ENCODE data around the gene GINS3. TPM values are rescaled to one million over a fixed set of nuclear protein-coding genes. Genes with fewer than 3 reads are reported as not detected.

GINS3 gene
- polyA plus RNA-seq, 1 donor (not counting 4 experiments of a cell fraction or from before 2014, with no cell fraction given), result 10.1 TPM

DNA sequence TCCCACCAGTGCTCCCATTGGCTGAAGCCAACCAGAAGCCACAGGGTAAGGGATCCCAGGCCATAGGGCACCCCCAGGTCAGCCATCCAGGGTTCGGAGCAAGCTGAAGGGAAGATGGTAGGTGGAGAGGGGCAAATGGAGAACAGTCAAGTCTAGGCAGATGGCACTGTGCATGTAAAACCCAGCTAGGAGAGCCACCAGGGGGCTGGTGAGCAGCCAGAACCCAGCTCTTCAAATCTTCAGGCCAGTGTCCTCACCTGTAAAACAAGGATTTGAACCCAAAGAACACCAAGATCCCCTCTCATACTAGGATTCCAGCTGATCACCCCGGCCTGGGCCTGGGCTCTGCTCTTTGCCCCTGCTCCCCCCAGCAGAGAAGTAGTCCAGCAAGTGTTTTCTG lies 43.5 kb downstream of the GINS3 start:
- Histone ChIP-seq H3K9me1 (ENCODE audit: control insufficient read depth, extremely low read depth, insufficient read depth, low read length) (no peaks in the 10 kb centered on the region), H3K4me2 (ENCODE audit: control insufficient read depth, extremely low read depth, insufficient read depth, low read depth, low read length) (no peak overlapping the region), H3K27me3 (ENCODE audit: control insufficient read depth, extremely low read depth, insufficient read depth, low read length) (no peaks in the 10 kb centered on the region), H3K79me2 (ENCODE audit: control insufficient read depth, insufficient read depth, low read length) (no peaks in the 10 kb centered on the region), H3K27ac (ENCODE audit: control insufficient read depth, insufficient read depth, low read length) (no peak overlapping the region), H2AFZ (ENCODE audit: control insufficient read depth, low read length) (no peak overlapping the region), H3K4me1 (ENCODE audit: control insufficient read depth, extremely low read depth, insufficient read depth, low read length) (no peaks in the 10 kb centered on the region), H4K20me1 (ENCODE audit: control insufficient read depth, extremely low read depth, insufficient read depth, low read length) (no peaks in the 10 kb centered on the region), H3K9ac (ENCODE audit: control insufficient read depth, extremely low read depth, insufficient read depth, low read length) (no peak overlapping the region), H3K4me3 (ENCODE audit: control insufficient read depth in 2 of 3, extremely low read depth in 1 of 3, insufficient read depth in 2 of 3, low read depth in 1 of 3, low read length in 3 of 3) (no peak overlapping the region), H3K9me3 (ENCODE audit: control insufficient read depth, low read depth, low read length) (no peaks in the 10 kb centered on the region), H3K36me3 (ENCODE audit: control insufficient read depth in 2 of 2, extremely low read depth in 1 of 2, insufficient read depth in 2 of 2, low read length in 2 of 2) (no peaks in the 10 kb centered on the region)
- TF ChIP-seq EZH2 (IDR thresholded peaks at IDR 0.05; ENCODE audit: low read length), result no peak
- TF ChIP-seq, protein P1, sequence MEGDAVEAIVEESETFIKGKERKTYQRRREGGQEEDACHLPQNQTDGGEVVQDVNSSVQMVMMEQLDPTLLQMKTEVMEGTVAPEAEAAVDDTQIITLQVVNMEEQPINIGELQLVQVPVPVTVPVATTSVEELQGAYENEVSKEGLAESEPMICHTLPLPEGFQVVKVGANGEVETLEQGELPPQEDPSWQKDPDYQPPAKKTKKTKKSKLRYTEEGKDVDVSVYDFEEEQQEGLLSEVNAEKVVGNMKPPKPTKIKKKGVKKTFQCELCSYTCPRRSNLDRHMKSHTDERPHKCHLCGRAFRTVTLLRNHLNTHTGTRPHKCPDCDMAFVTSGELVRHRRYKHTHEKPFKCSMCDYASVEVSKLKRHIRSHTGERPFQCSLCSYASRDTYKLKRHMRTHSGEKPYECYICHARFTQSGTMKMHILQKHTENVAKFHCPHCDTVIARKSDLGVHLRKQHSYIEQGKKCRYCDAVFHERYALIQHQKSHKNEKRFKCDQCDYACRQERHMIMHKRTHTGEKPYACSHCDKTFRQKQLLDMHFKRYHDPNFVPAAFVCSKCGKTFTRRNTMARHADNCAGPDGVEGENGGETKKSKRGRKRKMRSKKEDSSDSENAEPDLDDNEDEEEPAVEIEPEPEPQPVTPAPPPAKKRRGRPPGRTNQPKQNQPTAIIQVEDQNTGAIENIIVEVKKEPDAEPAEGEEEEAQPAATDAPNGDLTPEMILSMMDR (optimal IDR thresholded peaks at IDR 0.05 in 1 of 3, IDR thresholded peaks at IDR 0.05 in 1 of 3, conservative IDR thresholded peaks at IDR 0.05 in 1 of 3; ENCODE audit: extremely low read depth in 1 of 3, insufficient read depth in 2 of 3, low read length in 3 of 3), result peak in 1 of 3 experiments; percentile 46
- FAIRE-seq (no peak), DNase-seq (ENCODE audit: low read depth, low spot score) (no peak)
- dilution Hi-C loops (cut with MboI; ENCODE audit: extremely low pct_ligation_motif_present, low sequenced_read_pairs), result no loop called here

GRCh38 chr16:58440131-58440530 lies 47.9 kb downstream of the GINS3 start:
- no peak overlapping the region for H3K27ac ChIP-seq (ENCODE audit: control insufficient read depth, insufficient read depth, low read length)
- TF ChIP-seq, protein P1 (optimal IDR thresholded peaks at IDR 0.05 in 1 of 3, IDR thresholded peaks at IDR 0.05 in 1 of 3, conservative IDR thresholded peaks at IDR 0.05 in 1 of 3; ENCODE audit: extremely low read depth in 1 of 3, insufficient read depth in 2 of 3, low read length in 3 of 3), result no peak
- no peak for TF ChIP-seq EZH2 (IDR thresholded peaks at IDR 0.05; ENCODE audit: low read length)
- no peaks in the 10 kb centered on the region for H3K9me3 ChIP-seq (ENCODE audit: control insufficient read depth, low read depth, low read length)
- no peaks in the 10 kb centered on the region for H4K20me1 ChIP-seq (ENCODE audit: control insufficient read depth, extremely low read depth, insufficient read depth, low read length)
- H3K9me1 ChIP-seq (ENCODE audit: control insufficient read depth, extremely low read depth, insufficient read depth, low read length), result no peaks in the 10 kb centered on the region
- no peaks in the 10 kb centered on the region for H3K79me2 ChIP-seq (ENCODE audit: control insufficient read depth, insufficient read depth, low read length)
- H3K4me3 ChIP-seq (ENCODE audit: control insufficient read depth in 2 of 3, extremely low read depth in 1 of 3, insufficient read depth in 2 of 3, low read depth in 1 of 3, low read length in 3 of 3), result no peak overlapping the region
- no peak overlapping the region for H3K9ac ChIP-seq (ENCODE audit: control insufficient read depth, extremely low read depth, insufficient read depth, low read length)
- H2AFZ ChIP-seq (ENCODE audit: control insufficient read depth, low read length), result no peak overlapping the region
- no peaks in the 10 kb centered on the region for H3K36me3 ChIP-seq (ENCODE audit: control insufficient read depth in 2 of 2, extremely low read depth in 1 of 2, insufficient read depth in 2 of 2, low read length in 2 of 2)
- FAIRE-seq, result no peak
- H3K4me2 ChIP-seq (ENCODE audit: control insufficient read depth, extremely low read depth, insufficient read depth, low read depth, low read length), result no peak overlapping the region
- H3K27me3 ChIP-seq (ENCODE audit: control insufficient read depth, extremely low read depth, insufficient read depth, low read length), result no peaks in the 10 kb centered on the region
- no peaks in the 10 kb centered on the region for H3K4me1 ChIP-seq (ENCODE audit: control insufficient read depth, extremely low read depth, insufficient read depth, low read length)
- dilution Hi-C loops (cut with MboI; ENCODE audit: extremely low pct_ligation_motif_present, low sequenced_read_pairs), result no loop called here
- no peak for DNase-seq (ENCODE audit: low read depth, low spot score)

Data from keratinocyte (primary cell).